Measurements from ENCODE around the gene CNPY3.

DNA sequence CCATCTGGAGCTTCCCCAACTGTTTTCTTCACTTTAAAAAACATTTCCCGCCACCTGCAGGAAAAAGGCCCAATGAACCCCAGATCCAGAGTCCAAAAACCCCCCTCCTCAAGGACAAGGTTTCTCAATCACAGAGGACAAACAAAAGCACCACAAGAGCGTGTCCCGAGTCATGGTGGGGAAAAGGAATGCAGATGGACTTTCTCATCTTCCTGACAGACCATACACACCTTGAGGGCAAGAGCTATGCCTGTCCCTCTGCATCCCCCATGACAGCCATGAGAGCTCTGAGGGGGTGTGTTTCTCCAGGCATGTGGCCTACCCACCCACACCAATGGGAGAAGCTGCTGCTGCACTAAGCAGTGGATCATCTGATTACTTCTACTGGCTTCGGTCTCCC is 40.7 kb downstream of the CNPY3 start:
- TF ChIP-seq CTCF (IDR thresholded peaks at IDR 0.05) (no peak), POLR2A (IDR thresholded peaks at IDR 0.05) (no peak), POLR2AphosphoS5 (IDR thresholded peaks at IDR 0.05) (no peak), EP300 (IDR thresholded peaks at IDR 0.05) (no peak)

Measured in stomach (tissue), 4 donors.